GM18951 (cell line): ENCODE results near the gene PSMD13.
"Not testable (repeated sequence)": the region's sequence is repeated elsewhere in the genome, so short reads cannot be mapped to it uniquely, and the experiment has no call there.

ENCODE experiments used
- POLR2A ChIP-seq: IDR thresholded peaks from 4 replicates; pipeline ENCODE4 v1.6.1; 2011; ENCODE audit warnings: mild to moderate bottlenecking; ENCODE audit not compliant: insufficient read length, insufficient read depth; ENCODE audit errors: extremely low read depth
- in situ Hi-C: fragments of 300-500 bp; cut with MboI; formaldehyde crosslinking; loops from one replicate; pipeline ENCODE4 v1.12.0; 2022; ENCODE audit warnings: low sequenced_read_pairs, mixed read lengths, inconsistent platforms; ENCODE audit not compliant: unreplicated experiment

PSMD13 gene

DNA sequence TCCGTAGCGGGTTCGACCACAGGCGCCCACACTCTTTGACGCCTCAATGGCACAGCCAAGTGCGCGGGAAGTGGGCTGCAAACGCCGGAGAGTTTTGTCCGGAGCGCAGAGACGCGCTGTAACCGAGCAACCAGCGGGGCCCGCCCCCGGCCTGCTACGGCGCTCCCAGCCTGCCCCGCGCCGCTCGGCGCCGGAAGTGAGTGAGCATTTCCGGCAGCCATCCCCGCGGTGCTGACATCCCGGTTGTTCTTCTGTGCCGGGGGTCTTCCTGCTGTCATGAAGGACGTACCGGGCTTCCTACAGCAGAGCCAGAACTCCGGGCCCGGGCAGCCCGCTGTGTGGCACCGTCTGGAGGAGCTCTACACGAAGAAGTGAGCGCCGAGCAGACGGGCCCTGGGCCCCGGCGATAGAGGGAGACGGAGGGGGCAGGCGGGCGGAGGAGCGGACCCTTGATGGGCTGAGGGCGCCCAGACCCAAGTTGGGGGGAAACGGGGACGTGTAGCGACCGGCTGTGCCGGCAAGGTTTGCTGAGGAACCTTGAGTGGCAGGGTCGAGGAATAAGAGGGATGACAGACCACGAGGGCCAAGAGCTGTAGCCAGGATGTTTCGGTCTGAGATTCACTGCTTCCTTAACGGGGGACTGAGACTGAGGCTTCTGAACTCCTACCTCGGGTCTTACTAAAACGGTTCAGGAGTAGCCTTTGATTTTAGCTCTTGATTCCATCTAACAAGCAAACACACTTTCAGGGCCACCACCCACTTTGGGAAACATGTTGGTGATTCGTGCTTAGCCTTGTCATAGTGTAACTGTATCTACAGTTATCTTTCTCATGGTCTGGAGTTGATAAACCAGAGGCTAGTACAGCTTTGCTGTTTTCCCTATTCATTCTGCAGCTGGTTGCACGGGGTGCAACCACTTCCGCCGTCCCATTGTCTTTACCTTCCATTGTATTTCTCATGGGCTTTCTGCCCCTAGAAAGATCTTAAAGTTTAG is at the start of gene PSMD13:
TSS of gene PSMD13 (plus strand) at position 203 of the 994 bp plus-strand sequence. CDS start at position 277, 74 bp downstream.
- peak; percentile 83 for TF ChIP-seq POLR2A
- in situ Hi-C loops: no loop called here

DNA sequence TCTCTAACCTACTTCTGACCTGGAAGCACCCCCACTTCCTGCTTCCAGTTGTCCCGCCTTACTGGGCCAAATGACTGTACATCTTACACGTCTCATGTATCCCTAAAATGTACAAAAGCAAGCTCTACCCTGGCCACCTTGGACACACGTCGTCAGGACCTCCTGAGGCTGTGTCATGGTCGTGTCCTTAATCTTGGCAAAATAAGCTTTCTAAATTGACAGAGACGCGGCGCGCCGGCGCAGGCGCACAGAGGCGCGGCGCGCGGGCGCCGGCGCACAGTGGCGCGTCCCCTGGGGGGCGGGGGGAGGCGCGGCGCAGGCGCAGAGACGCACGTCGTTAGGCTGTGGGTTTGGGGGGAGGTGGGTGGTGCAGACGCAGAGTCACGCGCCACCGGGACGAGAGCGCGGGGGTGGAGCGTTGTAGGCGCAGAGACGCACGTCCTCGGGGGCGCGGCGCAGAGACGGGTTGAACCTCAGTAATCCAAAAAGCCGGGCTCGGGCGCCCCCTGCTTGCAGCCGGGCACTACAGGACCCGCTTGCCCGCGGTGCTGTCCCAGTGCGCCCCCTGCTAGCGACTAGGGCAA is 47.5 kb upstream of the PSMD13 start:
- in situ Hi-C loops: not testable (repeated sequence)

DNA sequence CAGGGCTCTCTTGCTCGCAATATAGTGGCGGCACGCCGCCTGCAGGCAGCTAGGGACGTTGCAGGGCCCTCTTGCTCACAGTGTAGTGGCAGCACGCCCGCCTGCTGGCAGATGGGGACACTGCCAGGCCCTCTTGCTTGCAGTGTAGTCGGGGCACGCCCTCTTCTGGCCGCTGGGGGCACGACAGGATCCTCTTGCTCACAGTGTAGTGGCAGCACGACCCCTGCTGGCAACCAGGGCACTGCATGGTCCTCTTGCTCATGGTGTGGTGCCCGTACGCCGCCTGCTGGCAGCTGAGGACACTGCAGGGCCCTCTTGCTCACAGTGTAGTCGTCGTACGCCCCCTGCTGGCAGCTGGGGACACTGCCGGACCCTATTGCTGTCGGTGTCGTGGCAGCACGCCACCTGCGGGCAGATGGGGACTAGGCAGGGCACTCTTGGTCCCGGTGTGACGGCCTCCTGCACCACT is 46.9 kb upstream of the PSMD13 start:
- in situ Hi-C loops: not testable (repeated sequence)

DNA sequence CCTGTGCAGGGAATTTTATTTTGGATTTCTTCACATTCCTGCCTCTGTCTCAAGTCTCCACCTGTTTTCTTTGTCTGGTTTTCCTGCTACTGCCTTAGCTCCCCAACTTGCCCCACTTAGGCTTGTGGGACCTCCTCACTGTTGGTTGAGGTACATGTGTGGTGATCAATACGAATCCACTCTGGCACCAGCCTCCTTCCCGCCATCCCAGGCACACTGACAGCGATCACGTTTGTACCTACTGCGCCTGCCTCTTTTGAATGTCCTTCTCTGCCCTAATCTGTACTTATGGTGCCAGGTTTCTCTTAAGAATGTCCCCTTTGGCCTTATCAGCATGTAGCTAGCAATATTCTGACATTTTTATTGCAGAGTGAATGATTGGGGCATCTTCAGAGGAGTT is 46.2 kb upstream of the PSMD13 start:
- in situ Hi-C loops: not testable (repeated sequence)

GRCh38 chr11:191490-192478 is 45.0 kb upstream of the PSMD13 start:
- in situ Hi-C loops: not testable (repeated sequence)

DNA sequence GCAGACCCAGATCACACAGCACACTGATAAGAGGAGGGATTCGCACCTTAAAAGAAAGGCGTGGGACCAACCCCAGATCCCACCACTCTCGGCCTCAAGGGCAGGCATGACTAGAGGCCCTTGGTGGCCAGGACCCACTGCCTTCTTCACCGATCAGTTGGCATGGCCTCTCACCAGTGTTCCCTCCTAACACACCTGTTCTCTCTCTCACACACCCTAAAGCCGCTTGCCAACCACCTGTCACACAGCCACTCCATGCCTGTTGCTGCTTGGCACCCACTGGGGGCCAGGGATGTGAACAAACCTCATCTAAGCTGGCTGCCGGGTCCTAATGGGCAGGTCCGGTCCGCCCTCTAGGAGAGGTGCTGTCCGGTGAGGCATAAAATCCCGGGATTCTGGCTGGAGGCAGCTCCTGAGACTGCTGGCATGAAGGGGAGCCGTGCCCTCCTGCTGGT is 44.1 kb upstream of the PSMD13 start, which contains the start of gene SCGB1C1:
TSS of gene SCGB1C1 (plus strand) at position 405 of the 455 bp plus-strand sequence. CDS start at position 427, 22 bp downstream.
- in situ Hi-C loops: not testable (repeated sequence)

GRCh38 chr11:193481-193880 is 43.3 kb upstream of the PSMD13 start:
- in situ Hi-C loops: not testable (repeated sequence)

DNA sequence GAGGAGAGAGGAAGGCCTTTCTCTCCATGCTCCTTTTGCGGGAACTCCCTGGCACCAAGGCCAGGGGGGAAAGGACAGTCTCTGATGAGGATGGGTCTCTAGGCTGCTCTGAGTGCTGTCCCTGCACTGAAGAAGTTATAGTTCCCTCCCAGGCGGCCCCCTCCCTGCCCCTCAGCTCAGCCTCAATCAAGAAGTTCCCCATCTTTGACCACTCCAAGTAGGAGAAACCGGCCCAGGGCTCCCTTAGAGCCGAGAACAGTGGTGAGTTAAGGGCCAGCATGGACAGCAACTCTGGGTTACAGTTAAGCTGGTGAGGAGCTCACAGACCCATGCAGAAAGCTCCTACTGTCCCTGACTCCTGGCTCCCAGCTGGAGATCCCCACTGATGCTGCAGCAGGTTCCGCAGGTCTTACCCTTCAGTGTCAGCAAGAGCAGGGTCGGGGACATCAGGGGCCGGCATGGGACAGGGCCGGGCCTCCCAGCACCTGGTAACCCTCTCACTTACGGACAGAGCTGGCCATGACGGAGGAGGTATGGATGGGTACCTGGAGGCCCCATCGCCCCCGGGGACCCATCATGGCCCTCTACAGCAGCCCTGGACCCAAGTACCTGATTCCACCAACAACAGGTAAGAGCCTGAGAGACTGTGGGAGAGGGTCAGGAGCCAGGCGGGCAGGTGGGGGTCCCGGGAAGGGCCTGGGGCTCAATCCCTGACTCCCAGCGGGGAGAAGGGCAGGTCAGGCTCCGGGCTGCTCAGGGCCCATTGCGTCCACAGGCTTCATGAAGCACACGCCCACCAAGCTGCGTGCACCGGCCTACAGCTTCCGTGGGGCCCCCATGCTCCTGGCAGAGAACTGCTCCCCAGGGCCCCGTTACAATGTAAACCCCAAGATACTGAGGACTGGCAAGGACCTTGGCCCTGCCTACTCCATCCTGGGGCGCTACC is 39.7 kb upstream of the PSMD13 start:
- in situ Hi-C loops: no loop called here

DNA sequence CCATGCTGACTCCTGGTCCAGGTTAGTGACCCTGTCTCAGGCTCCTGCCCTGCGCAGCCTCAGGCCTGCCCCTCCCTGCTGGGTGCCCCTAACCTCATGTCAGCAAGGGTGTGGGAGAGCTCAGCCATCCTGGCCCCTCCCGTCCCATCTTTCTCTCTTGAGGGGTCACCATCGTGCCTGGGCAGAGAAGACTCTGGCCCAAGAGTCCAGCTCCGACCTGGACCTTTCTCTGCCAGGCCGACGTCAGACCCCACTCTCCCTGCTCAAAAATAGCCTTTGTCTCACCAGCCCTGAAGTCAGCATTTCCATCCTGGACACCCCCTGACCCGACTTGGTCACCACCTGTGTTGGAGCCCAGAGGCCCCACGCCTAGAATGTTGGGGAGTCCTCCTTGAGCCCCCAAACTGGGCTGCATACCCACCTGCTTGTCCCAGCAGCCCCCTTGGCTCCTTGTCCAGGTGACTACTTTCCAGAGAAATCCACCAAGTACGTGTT is 39.0 kb upstream of the PSMD13 start:
- no peak for TF ChIP-seq POLR2A
- in situ Hi-C loops: no loop called here

More for the DNA sequence above, 39.7 kb upstream of the PSMD13 start:
- no peak for TF ChIP-seq POLR2A

- TF ChIP-seq POLR2A: no peak
- in situ Hi-C loops: no loop called here
Measured at GRCh38 chr11:198236-198806, 38.5 kb upstream of the PSMD13 start.

GRCh38 chr11:199004-199581 is 37.7 kb upstream of the PSMD13 start:
- TF ChIP-seq POLR2A: no peak
- in situ Hi-C loops: no loop called here

DNA sequence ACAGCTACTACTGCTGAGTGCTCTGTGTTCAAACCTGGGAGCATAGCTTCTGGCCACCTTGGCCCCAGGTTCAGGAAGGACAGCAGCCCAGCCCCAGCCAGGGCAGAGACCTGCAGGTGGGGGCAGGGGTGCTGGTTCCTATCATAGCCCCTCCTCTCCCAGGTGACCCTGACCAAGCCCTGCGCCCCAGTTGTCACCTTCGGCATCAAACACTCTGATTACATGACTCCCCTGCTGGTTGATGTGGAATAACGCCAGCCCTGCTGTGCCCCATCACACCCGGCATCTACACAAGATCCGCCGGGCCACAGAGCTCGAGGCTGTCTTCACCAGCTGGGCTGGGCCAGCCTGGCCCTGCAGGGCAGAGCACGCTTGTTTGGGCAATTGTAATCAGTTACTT is 37.0 kb upstream of the PSMD13 start:
- no peak for TF ChIP-seq POLR2A
- in situ Hi-C loops: no loop called here
